Stomach (tissue), 9 donors: ENCODE results near the gene PHF23. TPM values are rescaled to one million over a fixed set of nuclear protein-coding genes. Genes with fewer than 3 reads are reported as not detected.

Experiments used
- DNase-seq, 2 donors: peaks; one replicate each; pipeline versions ENCODE4 v3.0.0 to v3.0.0-alpha.2; 2013 to 2019
- H3K27ac ChIP-seq, 5 donors: fragments of 200-600 bp in 4 of 5; sonication (generic) in 4 of 5; one replicate each; pipeline ENCODE4 v1.5.1; 2013 to 2019; ENCODE audit warnings: mild to moderate bottlenecking in 1 of 5, moderate library complexity in 1 of 5
- H3K27me3 ChIP-seq, 3 donors: fragments of 200-600 bp; sonication (generic); one replicate each; pipeline ENCODE4 v1.5.1; 2017 to 2019; ENCODE audit warnings: mixed run types in 1 of 3
- H3K36me3 ChIP-seq, 4 donors: fragments of 200-600 bp; sonication (generic); 1 replicate in 3 of 4; 2 replicates in 1 of 4; pipeline ENCODE4 v1.5.1; 2016 to 2019
- H3K4me1 ChIP-seq, 4 donors: fragments of 200-600 bp; sonication (generic); one replicate each; pipeline ENCODE4 v1.5.1; 2016 to 2019
- H3K4me3 ChIP-seq, 4 donors: fragments of 200-600 bp; sonication (generic) in 3 of 4; one replicate each; pipeline ENCODE4 v1.5.1; 2016 to 2019; ENCODE audit warnings: mild to moderate bottlenecking in 1 of 4
- H3K9me3 ChIP-seq, 4 donors: fragments of 200-600 bp; sonication (generic); one replicate each; pipeline ENCODE4 v1.5.1; 2016 to 2019
- EP300 ChIP-seq: sonication (generic); formaldehyde crosslinking; IDR thresholded peaks from one replicate; pipeline ENCODE4 v1.6.1; 2017; ENCODE audit warnings: antibody characterized with exemption
- POLR2A ChIP-seq, 4 donors: fragments of 450-650 bp; IDR thresholded peaks; one replicate each; pipeline ENCODE4 v1.6.1; 2016; ENCODE audit warnings: antibody characterized with exemption in 4 of 4, control low read depth in 2 of 4, mild to moderate bottlenecking in 1 of 4, moderate library complexity in 1 of 4
- POLR2AphosphoS5 ChIP-seq, 3 donors: sonication (generic); formaldehyde crosslinking; IDR thresholded peaks; one replicate each; pipeline ENCODE4 v1.6.1; 2016; ENCODE audit warnings: antibody characterized with exemption in 3 of 3
- WGBS, 5 donors: extraction: QIAGEN DNeasy Blood & Tissue Kit in 3 of 5; methylation state at CpG; one replicate each; pipeline versions ENCODE4 v1.1.5 to v1.1.7; 2013 to 2018; 5-methylcytosine and 5-hydroxymethylcytosine counted together
- intact Hi-C: fragments of 100-400 bp; cut with DNase I; formaldehyde crosslinking; loops from one replicate; pipeline ENCODE4 v1.15.1; 2023; ENCODE audit warnings: low total_unique reads
- polyA plus RNA-seq, 3 donors: library from polyadenylated mRNA; stranded (reverse); fragments of 200-250 nt; gene quantifications; one replicate each; pipeline ENCODE4 v1.2.3, GENCODE V29; 2013
- total RNA-seq, 5 donors: library from RNA; depleted of rRNA; stranded (reverse); fragments of >200 nt; gene quantifications; one replicate each; pipeline versions ENCODE4 v1.1.0 to v1.2.3, GENCODE V29; 2014 to 2016
- TF ChIP-seq, protein P1 (sequence below), 7 experiments: fragments of 450-650 bp in 4 of 7; fragments of 200-600 bp in 3 of 7; sonication (generic) in 3 of 7; IDR thresholded peaks; one replicate each; pipeline ENCODE4 v1.5.1; 2016 to 2019; ENCODE audit warnings: antibody characterized with exemption in 7 of 7, control low read depth in 2 of 7, mild to moderate bottlenecking in 1 of 7
- donor health status: healthy with polysubstance abuse.
- donor health status: Bipolar disorder and iron deficiency.
- donor health status: healthy.

Gene PHF23
- total and polyA plus RNA-seq, 8 donors: 5.2 to 27.2 (median 21.4) TPM

DNA sequence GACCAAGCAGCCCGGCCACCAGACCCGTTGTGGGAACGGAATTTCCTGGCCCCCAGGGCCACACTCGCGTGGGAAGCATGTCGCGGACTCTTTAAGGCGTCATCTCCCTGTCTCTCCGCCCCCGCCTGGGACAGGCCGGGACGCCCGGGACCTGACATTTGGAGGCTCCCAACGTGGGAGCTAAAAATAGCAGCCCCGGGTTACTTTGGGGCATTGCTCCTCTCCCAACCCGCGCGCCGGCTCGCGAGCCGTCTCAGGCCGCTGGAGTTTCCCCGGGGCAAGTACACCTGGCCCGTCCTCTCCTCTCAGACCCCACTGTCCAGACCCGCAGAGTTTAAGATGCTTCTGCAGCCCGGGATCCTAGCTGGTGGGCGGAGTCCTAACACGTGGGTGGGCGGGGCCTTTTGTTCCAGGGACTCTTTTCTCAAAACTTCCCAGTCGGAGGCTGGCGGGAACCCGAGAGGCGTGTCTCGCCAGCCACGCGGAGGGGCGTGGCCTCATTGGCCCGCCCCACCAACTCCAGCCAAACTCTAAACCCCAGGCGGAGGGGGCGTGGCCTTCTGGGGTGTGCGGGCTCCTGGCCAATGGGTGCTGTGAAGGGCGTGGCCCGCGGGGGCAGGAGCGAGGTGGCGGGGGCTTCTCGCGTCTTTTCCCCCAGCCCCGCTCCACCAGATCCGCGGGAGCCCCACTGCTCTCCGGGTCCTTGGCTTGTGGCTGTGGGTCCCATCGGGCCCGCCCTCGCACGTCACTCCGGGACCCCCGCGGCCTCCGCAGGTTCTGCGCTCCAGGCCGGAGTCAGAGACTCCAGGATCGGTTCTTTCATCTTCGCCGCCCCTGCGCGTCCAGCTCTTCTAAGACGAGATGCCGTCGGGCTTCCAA is 42.1 kb upstream of the PHF23 start, which contains the start of gene SLC2A4:
TSS of gene SLC2A4 (plus strand) at position 645 of the 879 bp plus-strand sequence. CDS start at position 862, 217 bp downstream.
- peak within 1 kb of the TSS; percentile 43 to 60 (median 54) for H3K4me3 ChIP-seq
- TF ChIP-seq, protein P1, sequence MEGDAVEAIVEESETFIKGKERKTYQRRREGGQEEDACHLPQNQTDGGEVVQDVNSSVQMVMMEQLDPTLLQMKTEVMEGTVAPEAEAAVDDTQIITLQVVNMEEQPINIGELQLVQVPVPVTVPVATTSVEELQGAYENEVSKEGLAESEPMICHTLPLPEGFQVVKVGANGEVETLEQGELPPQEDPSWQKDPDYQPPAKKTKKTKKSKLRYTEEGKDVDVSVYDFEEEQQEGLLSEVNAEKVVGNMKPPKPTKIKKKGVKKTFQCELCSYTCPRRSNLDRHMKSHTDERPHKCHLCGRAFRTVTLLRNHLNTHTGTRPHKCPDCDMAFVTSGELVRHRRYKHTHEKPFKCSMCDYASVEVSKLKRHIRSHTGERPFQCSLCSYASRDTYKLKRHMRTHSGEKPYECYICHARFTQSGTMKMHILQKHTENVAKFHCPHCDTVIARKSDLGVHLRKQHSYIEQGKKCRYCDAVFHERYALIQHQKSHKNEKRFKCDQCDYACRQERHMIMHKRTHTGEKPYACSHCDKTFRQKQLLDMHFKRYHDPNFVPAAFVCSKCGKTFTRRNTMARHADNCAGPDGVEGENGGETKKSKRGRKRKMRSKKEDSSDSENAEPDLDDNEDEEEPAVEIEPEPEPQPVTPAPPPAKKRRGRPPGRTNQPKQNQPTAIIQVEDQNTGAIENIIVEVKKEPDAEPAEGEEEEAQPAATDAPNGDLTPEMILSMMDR (IDR thresholded peaks at IDR 0.05): no peak
- peak; percentile 59 for TF ChIP-seq EP300
- peak in 2 of 3 donors; percentile 2 to 73 for TF ChIP-seq POLR2AphosphoS5 (IDR thresholded peaks at IDR 0.05)
- H3K27ac ChIP-seq: peak within 1 kb of the TSS; percentile 48 to 92 (median 83)
- WGBS, 5 donors: 0 to 1% (median 1%) methylated on average over 42 to 71 of the region's 71 CpGs
- peaks cover 20 to 43% (median 35%) of the 10 kb centered on the region in 4 donors for H3K4me1 ChIP-seq
- intact Hi-C loops: no loop called here
- H3K9me3 ChIP-seq: no peaks in the 10 kb centered on the region
- H3K27me3 ChIP-seq: peaks cover 0 to 35% (median 16%) of the 10 kb centered on the region in 3 donors
- DNase-seq: peak; percentile 96 to 97
- H3K36me3 ChIP-seq: peaks cover 0 to 21% (median 4%) of the 10 kb centered on the region in 4 donors

DNA sequence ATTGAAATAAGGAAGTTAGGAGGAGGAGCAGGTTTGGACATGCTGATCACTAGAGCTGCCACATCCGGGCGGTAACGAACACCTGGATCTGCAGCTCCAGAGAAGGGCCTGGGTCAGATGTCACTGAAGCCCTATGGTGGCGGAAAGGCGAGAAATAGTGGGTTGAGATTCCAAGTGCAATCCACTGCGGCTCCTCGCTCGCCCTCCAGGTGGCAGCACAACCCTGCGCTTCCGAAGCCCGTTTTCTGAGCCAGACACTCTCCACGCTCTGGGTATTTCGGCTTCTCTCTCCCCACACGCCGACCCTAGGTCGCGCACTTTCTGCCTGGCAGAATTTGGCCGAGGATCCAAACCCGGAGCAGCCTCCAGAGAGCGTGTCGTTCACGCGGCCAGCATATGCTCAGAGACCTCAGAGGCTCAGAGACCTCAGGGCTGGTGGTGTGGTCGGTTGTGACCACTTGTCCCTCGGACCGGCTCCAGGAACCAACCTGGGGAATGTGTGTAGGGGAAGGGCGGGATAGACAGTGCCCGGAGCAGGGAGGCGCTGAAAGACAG is 41.3 kb upstream of the PHF23 start:
- peaks cover 0 to 17% (median 3%) of the 10 kb centered on the region in 4 donors for H3K36me3 ChIP-seq
- DNase-seq: peak; percentile 87 to 94
- intact Hi-C loops: no loop called here
- TF ChIP-seq POLR2A (IDR thresholded peaks at IDR 0.05) (no peak), EP300 (no peak), POLR2AphosphoS5 (IDR thresholded peaks at IDR 0.05) (peak in 1 of 3 donors; percentile 29)
- TF ChIP-seq, protein P1 (IDR thresholded peaks at IDR 0.05): peak in 5 of 7 experiments; percentile 88 to 97 (median 94)
- H3K27ac ChIP-seq: peak overlapping the region; percentile 48 to 92 (median 83)
- H3K4me1 ChIP-seq: peaks cover 20 to 43% (median 35%) of the 10 kb centered on the region in 4 donors
- H3K4me3 ChIP-seq: peak overlapping the region; percentile 43 to 60 (median 54)
- H3K9me3 ChIP-seq: no peaks in the 10 kb centered on the region
- peaks cover 0 to 35% (median 16%) of the 10 kb centered on the region in 3 donors for H3K27me3 ChIP-seq
- 0 to 1% (median 0%) methylated on average over 28 to 29 of the region's 29 CpGs for WGBS, 5 donors

DNA sequence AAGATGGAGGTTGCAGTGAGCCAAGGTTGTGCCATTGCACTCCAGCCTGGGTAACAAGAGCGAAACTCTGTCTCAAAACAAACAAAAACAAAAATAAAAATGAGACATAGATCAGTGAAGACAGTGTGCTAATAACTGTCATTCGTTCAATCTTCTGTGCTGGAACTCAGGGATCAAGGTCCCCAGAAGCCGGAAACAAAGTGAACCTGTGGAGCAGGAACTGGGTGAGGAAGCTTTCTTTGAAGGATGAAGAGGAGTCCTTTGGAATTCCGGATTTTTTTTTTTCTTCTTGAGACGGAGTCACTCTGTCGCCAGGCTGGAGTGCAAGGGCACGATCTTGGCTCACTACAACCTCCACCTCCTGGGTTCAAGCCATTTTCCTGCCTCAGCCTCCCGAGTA is 40.2 kb upstream of the PHF23 start:
- Histone ChIP-seq H3K4me1 (peaks cover 20 to 42% (median 32%) of the 10 kb centered on the region in 4 donors), H3K4me3 (no peak overlapping the region), H3K9me3 (no peaks in the 10 kb centered on the region), H3K36me3 (peaks cover 0 to 6% (median 0%) of the 10 kb centered on the region in 4 donors), H3K27ac (no peak overlapping the region), H3K27me3 (peaks cover 0 to 31% (median 16%) of the 10 kb centered on the region in 3 donors)
- intact Hi-C loops: loop anchor here (10.0 kb wide), 1 partner anchor 65 kb away; no protein-coding TSS in a partner anchor
- TF ChIP-seq POLR2A (IDR thresholded peaks at IDR 0.05): no peak
- no peak for TF ChIP-seq EP300
- no peak for DNase-seq
- 68 to 85% (median 83%) methylated on average over 8 of the region's 8 CpGs for WGBS, 5 donors

DNA sequence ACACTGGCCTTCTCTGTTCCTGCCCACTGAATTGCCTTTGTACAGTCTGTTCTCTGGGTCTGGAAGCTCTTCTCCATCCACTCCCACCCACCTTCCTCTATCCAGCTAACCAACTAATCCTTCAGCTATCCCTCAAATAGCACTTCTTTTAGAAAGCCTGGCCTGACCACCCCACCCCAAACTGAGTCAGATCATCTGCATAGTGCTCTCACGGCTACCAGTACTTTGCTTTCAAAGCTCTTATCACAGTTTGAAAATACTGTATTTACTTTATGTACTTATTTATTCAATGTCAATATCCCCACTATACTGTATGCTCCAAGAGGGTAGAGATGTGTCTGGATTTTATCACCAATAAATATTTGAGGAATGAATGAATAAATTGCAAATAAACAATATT is 27.5 kb upstream of the PHF23 start:
- 19 to 55% (median 37%) methylated on average over 1 of the region's 1 CpG for whole genome bisulfite sequencing, 5 donors
- Histone ChIP-seq H3K27me3 (peaks cover 7 to 82% (median 37%) of the 10 kb centered on the region in 3 donors), H3K36me3 (no peaks in the 10 kb centered on the region), H3K4me3 (no peak overlapping the region), H3K9me3 (no peaks in the 10 kb centered on the region), H3K4me1 (peaks cover 20 to 27% (median 22%) of the 10 kb centered on the region in 4 donors), H3K27ac (no peak overlapping the region)
- TF ChIP-seq POLR2A (IDR thresholded peaks at IDR 0.05): no peak
- no peak for TF ChIP-seq POLR2AphosphoS5 (IDR thresholded peaks at IDR 0.05)
- no peak for TF ChIP-seq EP300
- TF ChIP-seq, protein P1 (IDR thresholded peaks at IDR 0.05): no peak
- DNase-seq: no peak
- intact Hi-C loops: no loop called here
